ES-I3 (cell line): Measurements from ENCODE around the gene CDC42BPB.

Experiments used
- H3K36me3 ChIP-seq: 2 replicates; pipeline ENCODE4 v1.6.1; 2013; ENCODE audit warnings: mild to moderate bottlenecking, low read length, control low read depth, moderate library complexity; ENCODE audit not compliant: insufficient read depth
- H3K4me1 ChIP-seq: 2 replicates; pipeline ENCODE4 v1.6.1; 2013; ENCODE audit warnings: mild to moderate bottlenecking, control low read depth, low read length; ENCODE audit not compliant: insufficient read depth
- H3K9ac ChIP-seq: 2 replicates; pipeline ENCODE4 v1.6.1; 2013; ENCODE audit warnings: low read depth, mild to moderate bottlenecking, low read length, moderate library complexity
- H3K9me3 ChIP-seq: 2 replicates; pipeline ENCODE4 v1.6.1; 2013; ENCODE audit warnings: mild to moderate bottlenecking, low read length, moderate library complexity; ENCODE audit not compliant: control insufficient read depth, insufficient read depth

Gene CDC42BPB

GRCh38 chr14:102937331-102938175, 119.8 kb downstream of the CDC42BPB start:
- peaks cover 9% of the 10 kb centered on the region for H3K36me3 ChIP-seq
- no peaks in the 10 kb centered on the region for H3K9me3 ChIP-seq
- H3K9ac ChIP-seq = no peak overlapping the region
- no peaks in the 10 kb centered on the region for H3K4me1 ChIP-seq

- Histone ChIP-seq H3K4me1 (no peaks in the 10 kb centered on the region), H3K9me3 (no peaks in the 10 kb centered on the region), H3K9ac (no peak overlapping the region), H3K36me3 (peaks cover 9% of the 10 kb centered on the region; the same call in 1 of the 2 replicates)
Measured at GRCh38 chr14:102935756-102936155, 121.6 kb downstream of the CDC42BPB start.

GRCh38 chr14:102933618-102934231, 123.6 kb downstream of the CDC42BPB start:
- no peak overlapping the region for H3K9ac ChIP-seq
- no peaks in the 10 kb centered on the region; the same call in 1 of the 2 replicates for H3K9me3 ChIP-seq
- H3K36me3 ChIP-seq = peaks cover 5% of the 10 kb centered on the region; the same call in 1 of the 2 replicates
- no peaks in the 10 kb centered on the region for H3K4me1 ChIP-seq

- Histone ChIP-seq H3K36me3 (0 out of 2 replicates have a peak, but pooled peaks cover 2% of the 10 kb centered on the region), H3K9me3 (no peaks in the 10 kb centered on the region; the same call in 1 of the 2 replicates), H3K9ac (no peak overlapping the region), H3K4me1 (no peaks in the 10 kb centered on the region)
Measured at GRCh38 chr14:102932484-102933248, 124.7 kb downstream of the CDC42BPB start.

- Histone ChIP-seq H3K4me1 (no peaks in the 10 kb centered on the region), H3K36me3 (no peaks in the 10 kb centered on the region), H3K9me3 (no peaks in the 10 kb centered on the region; the same call in 1 of the 2 replicates), H3K9ac (no peak overlapping the region)
Measured at GRCh38 chr14:102931580-102932285, 125.6 kb downstream of the CDC42BPB start.

GRCh38 chr14:102930753-102931579, 126.4 kb downstream of the CDC42BPB start:
- no peak overlapping the region for H3K9ac ChIP-seq
- H3K9me3 ChIP-seq = no peaks in the 10 kb centered on the region; the same call in 1 of the 2 replicates
- peaks cover 4% of the 10 kb centered on the region for H3K4me1 ChIP-seq
- H3K36me3 ChIP-seq = no peaks in the 10 kb centered on the region

- H3K4me1 ChIP-seq = peaks cover 7% of the 10 kb centered on the region
- H3K36me3 ChIP-seq = no peaks in the 10 kb centered on the region
- peak overlapping the region; percentile 71; the same call in 1 of the 2 replicates for H3K9ac ChIP-seq
- no peaks in the 10 kb centered on the region; the same call in 1 of the 2 replicates for H3K9me3 ChIP-seq
Measured at GRCh38 chr14:102930138-102930752, 127.1 kb downstream of the CDC42BPB start.

GRCh38 chr14:102929241-102930137, 127.9 kb downstream of the CDC42BPB start:
- H3K9me3 ChIP-seq = no peaks in the 10 kb centered on the region; the same call in 1 of the 2 replicates
- H3K4me1 ChIP-seq = peaks cover 7% of the 10 kb centered on the region
- peak overlapping the region; percentile 71; the same call in 1 of the 2 replicates for H3K9ac ChIP-seq
- H3K36me3 ChIP-seq = no peaks in the 10 kb centered on the region

- Histone ChIP-seq H3K9me3 (no peaks in the 10 kb centered on the region; the same call in 1 of the 2 replicates), H3K9ac (peak overlapping the region; percentile 71; the same call in 1 of the 2 replicates), H3K4me1 (peaks cover 7% of the 10 kb centered on the region), H3K36me3 (no peaks in the 10 kb centered on the region)
Measured at GRCh38 chr14:102928412-102929240, 128.7 kb downstream of the CDC42BPB start.

GRCh38 chr14:102927878-102928411, 129.4 kb downstream of the CDC42BPB start:
- peaks cover 7% of the 10 kb centered on the region for H3K4me1 ChIP-seq
- peak overlapping the region; percentile 71 for H3K9ac ChIP-seq
- no peaks in the 10 kb centered on the region for H3K36me3 ChIP-seq
- no peaks in the 10 kb centered on the region; the same call in 1 of the 2 replicates for H3K9me3 ChIP-seq

GRCh38 chr14:102927346-102927877, 129.9 kb downstream of the CDC42BPB start:
- H3K4me1 ChIP-seq = peaks cover 7% of the 10 kb centered on the region

More at GRCh38 chr14:102927346-102927877, 129.9 kb downstream of the CDC42BPB start:
- Histone ChIP-seq H3K36me3 (no peaks in the 10 kb centered on the region), H3K9ac (peak overlapping the region; percentile 71; the same call in 1 of the 2 replicates), H3K9me3 (no peaks in the 10 kb centered on the region; the same call in 1 of the 2 replicates)
